Testis (tissue), 3 donors: ENCODE measurements around the gene PCGF6. TPM values are rescaled to one million over a fixed set of nuclear protein-coding genes. Genes with fewer than 3 reads are reported as not detected.
A peak's percentile ranks its signal among the peaks of the same experiment; 100 is the strongest.

Experiments used
- DNase-seq: peaks from one replicate; pipeline ENCODE4 v3.0.0-alpha.2; 2019
- H3K27ac ChIP-seq, 2 donors: fragments of 200-600 bp; sonication (generic); one replicate each; pipeline ENCODE4 v1.5.1; 2019
- H3K27me3 ChIP-seq: fragments of 200-600 bp; sonication (generic); one replicate; pipeline ENCODE4 v1.5.1; 2019
- H3K36me3 ChIP-seq: fragments of 200-600 bp; sonication (generic); one replicate; pipeline ENCODE4 v1.5.1; 2017; ENCODE audit warnings: low read depth; ENCODE audit errors: missing control alignments
- H3K4me1 ChIP-seq: fragments of 200-600 bp; sonication (generic); one replicate; pipeline ENCODE4 v1.5.1; 2019
- H3K4me3 ChIP-seq, 2 donors: fragments of 200-600 bp; sonication (generic); one replicate each; pipeline ENCODE4 v1.5.1; 2017 to 2019
- H3K9me3 ChIP-seq: fragments of 200-600 bp; sonication (generic); one replicate; pipeline ENCODE4 v1.5.1; 2017
- CTCF ChIP-seq, 3 experiments: fragments of 450-650 bp in 2 of 3; fragments of 200-600 bp in 1 of 3; sonication (generic) in 1 of 3; IDR thresholded peaks; one replicate each; pipeline ENCODE4 v1.5.1; 2016 to 2019; ENCODE audit warnings: antibody characterized with exemption in 3 of 3, mild to moderate bottlenecking in 2 of 3, moderate library complexity in 1 of 3
- POLR2A ChIP-seq: fragments of 450-650 bp; IDR thresholded peaks from one replicate; pipeline ENCODE4 v1.6.1; 2017; ENCODE audit warnings: antibody characterized with exemption, mild to moderate bottlenecking, moderate library complexity
- WGBS, 2 donors: methylation state at CpG; one replicate each; pipeline ENCODE4 v1.1.5; 2018; 5-methylcytosine and 5-hydroxymethylcytosine counted together
- intact Hi-C: fragments of 100-400 bp; cut with DNase I; formaldehyde crosslinking; loops from one replicate; pipeline ENCODE4 v1.15.1; 2023; ENCODE audit warnings: low total_unique reads
- polyA plus RNA-seq: library from polyadenylated mRNA; stranded (reverse); fragments of 350-450 nt; fragmentation: Illumina TruSeq; extraction: RNeasy Lipid Tissue Mini Kit (QIAGEN cat#74804); gene quantifications from one replicate; pipeline ENCODE4 v1.2.3, GENCODE V29; 2014; ENCODE audit warnings: low read depth, low replicate concordance; ENCODE audit not compliant: insufficient read depth
- total RNA-seq, 2 donors: library from RNA; depleted of rRNA; stranded (reverse); fragments of >200 nt; gene quantifications; one replicate each; pipeline ENCODE4 v1.2.3, GENCODE V29; 2016

PCGF6 gene
- total and polyA plus RNA-seq, 3 donors from 2014 or later = 15.7 to 23.2 (median 15.9) TPM

GRCh38 chr10:103395754-103396066 lies 44.8 kb upstream of the PCGF6 start:
- Histone ChIP-seq H3K36me3 (no peaks in the 10 kb centered on the region), H3K27ac (peak overlapping the region; percentile 80 to 82), H3K4me1 (peaks cover 19% of the 10 kb centered on the region), H3K4me3 (peak overlapping the region; percentile 91 to 96), H3K27me3 (no peaks in the 10 kb centered on the region), H3K9me3 (no peaks in the 10 kb centered on the region)
- no peak for TF ChIP-seq CTCF (IDR thresholded peaks at IDR 0.05)
- intact Hi-C loops = no loop called here
- no peak for DNase-seq
- 2% methylated on average over 8 to 11 of the region's 11 CpGs for WGBS, 2 donors

- Histone ChIP-seq H3K4me1 (peaks cover 19% of the 10 kb centered on the region), H3K9me3 (no peaks in the 10 kb centered on the region), H3K4me3 (no peak overlapping the region), H3K36me3 (no peaks in the 10 kb centered on the region), H3K27ac (no peak overlapping the region), H3K27me3 (no peaks in the 10 kb centered on the region)
- intact Hi-C loops = no loop called here
- no peak for TF ChIP-seq POLR2A
- no peak for TF ChIP-seq CTCF (IDR thresholded peaks at IDR 0.05)
- 65 to 71% methylated on average over 14 of the region's 14 CpGs for WGBS, 2 donors
- DNase-seq = no peak
Measured at GRCh38 chr10:103394180-103394579, 43.2 kb upstream of the PCGF6 start.

- no peak for DNase-seq
- H3K4me1 ChIP-seq = no peaks in the 10 kb centered on the region
- TF ChIP-seq CTCF (IDR thresholded peaks at IDR 0.05) = no peak
- TF ChIP-seq POLR2A = no peak
- 93 to 96% methylated on average over 5 of the region's 5 CpGs for WGBS, 2 donors
- intact Hi-C loops = no loop called here
- no peak overlapping the region for H3K27ac ChIP-seq
- no peaks in the 10 kb centered on the region for H3K27me3 ChIP-seq
- H3K36me3 ChIP-seq = no peaks in the 10 kb centered on the region
- no peaks in the 10 kb centered on the region for H3K9me3 ChIP-seq
- H3K4me3 ChIP-seq = no peak overlapping the region
Measured at GRCh38 chr10:103382769-103383168, 31.8 kb upstream of the PCGF6 start.

- H3K9me3 ChIP-seq = no peaks in the 10 kb centered on the region
- TF ChIP-seq CTCF (IDR thresholded peaks at IDR 0.05) (no peak), POLR2A (no peak)
- H3K27me3 ChIP-seq = no peaks in the 10 kb centered on the region
- no peaks in the 10 kb centered on the region for H3K36me3 ChIP-seq
- H3K4me1 ChIP-seq = no peaks in the 10 kb centered on the region
- 92 to 97% methylated on average over 5 of the region's 5 CpGs for WGBS, 2 donors
- intact Hi-C loops = no loop called here
- H3K27ac ChIP-seq = no peak overlapping the region
- no peak overlapping the region for H3K4me3 ChIP-seq
- no peak for DNase-seq
Measured at GRCh38 chr10:103374263-103374662, 23.3 kb upstream of the PCGF6 start.

GRCh38 chr10:103373544-103373943 lies 22.6 kb upstream of the PCGF6 start:
- no peaks in the 10 kb centered on the region for H3K4me1 ChIP-seq
- WGBS, 2 donors = 92 to 95% methylated on average over 3 of the region's 3 CpGs
- H3K36me3 ChIP-seq = no peaks in the 10 kb centered on the region
- intact Hi-C loops = no loop called here
- DNase-seq = no peak
- no peaks in the 10 kb centered on the region for H3K9me3 ChIP-seq
- H3K27me3 ChIP-seq = no peaks in the 10 kb centered on the region
- no peak overlapping the region for H3K4me3 ChIP-seq
- H3K27ac ChIP-seq = no peak overlapping the region
- TF ChIP-seq CTCF (IDR thresholded peaks at IDR 0.05) (no peak), POLR2A (no peak)
